Measurements from ENCODE around the gene RANBP10.

RANBP10 gene

DNA sequence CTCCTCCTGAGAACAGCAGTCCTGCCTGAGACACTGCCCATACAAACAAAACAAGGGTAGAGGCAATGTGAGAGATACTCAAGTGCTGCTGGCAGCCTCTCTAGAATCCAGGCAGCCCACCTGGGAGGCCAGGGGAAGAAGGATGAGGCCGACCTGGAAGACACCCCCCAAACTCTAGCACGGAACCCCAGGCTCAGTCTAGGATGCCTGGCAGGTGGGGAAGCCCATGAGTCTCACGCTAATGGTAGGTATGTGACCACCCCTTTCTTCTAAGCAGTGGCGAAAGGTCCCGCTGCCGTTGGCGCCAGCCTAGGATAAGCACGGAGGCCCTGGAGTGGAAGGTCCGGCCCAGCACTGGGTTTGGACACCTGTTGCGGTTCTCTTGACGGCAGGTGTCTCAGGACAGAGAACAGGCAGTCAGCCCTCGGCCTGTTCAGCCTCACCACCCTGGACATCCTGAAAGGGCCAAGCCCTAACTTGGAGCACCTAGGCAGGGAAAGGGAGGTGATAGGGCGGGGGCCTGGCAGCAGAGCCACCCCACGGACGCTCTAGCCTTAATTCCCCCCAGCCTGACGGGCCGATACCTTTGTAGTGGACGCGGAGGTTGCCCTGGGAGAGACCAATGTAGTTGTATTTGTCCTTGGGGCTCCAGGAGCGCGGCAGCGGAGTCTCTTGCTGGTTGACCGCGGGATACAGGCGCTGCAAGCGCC, 487 bp downstream of the RANBP10 start:
- TF ChIP-seq GATA1 (IDR thresholded peaks at IDR 0.05; ENCODE audit: low read depth, low read length) (no peak), POLR2A (IDR thresholded peaks at IDR 0.05; ENCODE audit: low read length) (no peak)
- peak in 1 of 2 experiments; percentile 59 for DNase-seq

DNA sequence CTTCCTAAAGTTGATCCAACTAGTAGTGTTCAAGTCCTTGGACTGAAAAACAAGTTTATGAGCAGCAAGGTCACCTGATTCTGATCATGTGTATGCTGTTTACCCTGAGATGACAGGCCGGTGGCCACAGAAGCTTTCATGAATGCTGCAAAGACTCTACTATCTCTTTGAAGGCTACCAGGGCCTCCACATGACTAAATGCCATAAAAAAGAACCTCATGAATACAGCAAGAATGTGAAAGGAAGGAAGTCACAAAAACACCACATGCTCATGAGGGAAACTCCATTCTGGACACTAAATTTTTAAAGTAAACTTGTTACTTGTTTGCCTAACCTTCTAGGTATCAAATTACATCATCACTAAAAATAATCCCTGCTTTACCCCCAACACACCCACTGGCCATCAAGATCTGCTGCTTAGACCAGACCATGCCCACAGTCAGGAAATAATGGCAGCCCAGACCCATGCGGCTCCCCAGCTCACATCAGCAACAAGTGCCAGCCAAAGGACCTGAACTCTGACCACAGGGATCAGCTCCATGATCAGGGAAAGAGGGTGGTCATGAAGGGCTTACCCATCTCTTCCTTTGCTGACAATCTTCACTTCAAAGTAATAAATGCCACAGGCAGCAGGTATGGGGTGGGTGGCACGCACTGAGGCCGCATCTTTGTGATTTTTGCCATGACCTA, 1.4 kb downstream of the RANBP10 start:
- TF ChIP-seq POLR2A (IDR thresholded peaks at IDR 0.05; ENCODE audit: low read length) (no peak), GATA1 (IDR thresholded peaks at IDR 0.05; ENCODE audit: low read depth, low read length) (no peak)
- DNase-seq = no peak

GRCh38 chr16:67803894-67804293, 2.5 kb downstream of the RANBP10 start:
- TF ChIP-seq POLR2A (IDR thresholded peaks at IDR 0.05; ENCODE audit: low read length) (no peak), GATA1 (IDR thresholded peaks at IDR 0.05; ENCODE audit: low read depth, low read length) (no peak)
- no peak for DNase-seq

DNA sequence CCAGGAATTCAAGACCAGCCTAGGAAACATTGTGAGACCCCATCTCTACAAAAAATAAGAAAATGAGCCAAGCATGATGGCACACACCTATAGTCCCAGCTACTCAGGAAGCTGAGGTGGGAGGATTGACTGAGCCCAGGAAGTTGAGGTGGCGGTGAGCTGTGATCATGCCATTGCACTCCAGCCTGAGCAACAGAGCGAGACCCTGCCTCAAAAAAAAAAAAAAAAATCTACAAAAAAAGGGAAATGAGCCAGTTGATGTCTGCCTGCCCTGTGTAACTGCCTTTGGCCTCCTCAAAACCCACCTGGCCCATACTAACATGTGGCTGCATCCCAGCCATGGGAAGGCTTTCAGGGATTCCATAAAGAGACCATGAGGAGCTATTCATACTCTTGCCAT, 4.5 kb downstream of the RANBP10 start:
- TF ChIP-seq GATA1 (IDR thresholded peaks at IDR 0.05; ENCODE audit: low read depth, low read length) (no peak), POLR2A (IDR thresholded peaks at IDR 0.05; ENCODE audit: low read length) (no peak)
- no peak for DNase-seq

DNA sequence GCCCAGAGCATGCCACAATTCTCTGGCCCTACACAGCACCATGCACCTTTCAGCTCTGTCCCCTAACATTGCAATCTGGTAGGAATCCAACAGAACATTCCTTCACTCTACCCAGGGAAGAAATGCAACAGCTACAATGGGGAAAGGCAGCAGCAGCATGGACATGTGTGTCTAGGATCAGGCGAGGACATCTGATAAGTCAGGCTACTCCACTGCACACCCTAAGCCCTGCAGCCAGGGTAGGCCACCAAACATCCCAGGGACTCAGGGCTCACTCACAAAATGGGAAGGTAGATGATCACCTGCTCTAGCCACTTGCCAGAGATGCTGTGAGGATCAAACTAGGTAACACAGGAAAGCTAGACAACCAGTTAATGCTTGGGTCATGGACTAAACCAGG, 5.1 kb downstream of the RANBP10 start:
- TF ChIP-seq GATA1 (IDR thresholded peaks at IDR 0.05; ENCODE audit: low read depth, low read length) = no peak
- no peak for TF ChIP-seq POLR2A (IDR thresholded peaks at IDR 0.05; ENCODE audit: low read length)
- peak; percentile 69 to 70 for DNase-seq

GRCh38 chr16:67800338-67800926, 5.9 kb downstream of the RANBP10 start:
- peak; percentile 92 to 93 for DNase-seq
- peak; percentile 87 for TF ChIP-seq POLR2A (IDR thresholded peaks at IDR 0.05; ENCODE audit: low read length)
- TF ChIP-seq GATA1 (IDR thresholded peaks at IDR 0.05; ENCODE audit: low read depth, low read length) = no peak

GRCh38 chr16:67796099-67796718, 10.2 kb downstream of the RANBP10 start:
- TF ChIP-seq GATA1 (IDR thresholded peaks at IDR 0.05; ENCODE audit: low read depth, low read length) (no peak), POLR2A (IDR thresholded peaks at IDR 0.05; ENCODE audit: low read length) (no peak)
- DNase-seq = peak; percentile 80 to 81

GRCh38 chr16:67790071-67790470, 16.3 kb downstream of the RANBP10 start:
- TF ChIP-seq POLR2A (IDR thresholded peaks at IDR 0.05; ENCODE audit: low read length) = no peak
- no peak for TF ChIP-seq GATA1 (IDR thresholded peaks at IDR 0.05; ENCODE audit: low read depth, low read length)
- no peak for DNase-seq

DNA sequence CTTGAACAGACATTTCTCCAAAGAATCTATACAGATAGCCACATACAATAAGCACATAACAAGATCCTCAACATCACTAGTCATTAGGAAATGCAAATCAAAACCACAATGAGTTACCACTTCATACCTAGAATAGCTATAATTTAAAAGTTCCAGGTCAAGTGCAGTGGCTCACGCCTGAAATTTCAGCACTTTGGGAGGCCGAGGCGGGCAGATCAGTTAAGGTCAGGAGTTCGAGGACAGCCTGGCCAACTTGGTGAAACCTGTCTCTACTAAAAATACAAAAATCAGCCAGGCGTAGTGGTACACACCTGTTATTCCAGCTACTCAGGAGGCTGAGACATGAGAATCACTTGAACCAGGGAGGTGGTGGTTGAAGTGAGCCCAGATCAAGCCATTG, 19.9 kb downstream of the RANBP10 start:
- TF ChIP-seq POLR2A (IDR thresholded peaks at IDR 0.05; ENCODE audit: low read length) = no peak
- TF ChIP-seq GATA1 (IDR thresholded peaks at IDR 0.05; ENCODE audit: low read depth, low read length) = no peak
- no peak for DNase-seq

- TF ChIP-seq POLR2A (IDR thresholded peaks at IDR 0.05; ENCODE audit: low read length) = no peak
- no peak for TF ChIP-seq GATA1 (IDR thresholded peaks at IDR 0.05; ENCODE audit: low read depth, low read length)
- no peak for DNase-seq
Measured at GRCh38 chr16:67783353-67783725, 23.0 kb downstream of the RANBP10 start.

DNA sequence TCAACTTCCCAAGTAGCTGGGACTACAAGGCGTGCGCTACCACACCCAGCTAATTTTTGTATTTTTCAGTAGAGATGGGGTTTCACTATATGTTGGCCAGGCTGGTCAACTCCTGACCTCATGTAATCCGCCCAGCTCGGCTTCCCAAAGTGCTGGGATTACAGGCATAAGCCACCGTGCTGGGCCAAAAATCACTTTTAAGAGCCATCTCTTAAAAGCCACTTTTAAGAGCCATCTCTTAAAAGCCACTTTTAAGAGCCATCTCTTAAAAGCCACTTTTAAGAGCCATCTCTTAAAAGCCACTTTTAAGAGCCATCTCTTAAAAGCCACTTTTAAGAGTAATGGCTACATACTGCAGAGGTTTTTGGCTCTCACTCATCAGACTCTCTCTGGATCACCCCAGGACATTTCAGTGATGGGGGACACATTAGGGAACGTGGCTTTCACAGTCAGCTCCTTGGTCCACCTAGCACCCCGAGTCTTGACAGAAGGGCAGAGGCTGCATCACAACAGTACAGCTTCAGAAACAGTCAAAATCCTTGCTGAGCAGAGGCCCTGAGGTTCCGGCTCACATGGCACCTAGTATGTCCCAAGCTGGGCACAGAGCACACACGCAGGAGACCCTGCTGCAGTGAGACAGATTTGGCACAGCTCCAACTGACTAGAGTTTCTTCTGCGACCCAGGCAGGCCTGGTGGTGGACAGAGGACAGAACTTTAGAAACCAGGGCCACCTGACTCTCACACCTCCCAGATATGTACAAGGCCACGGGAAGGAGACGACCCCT, 23.6 kb downstream of the RANBP10 start:
- DNase-seq = no peak
- no peak for TF ChIP-seq POLR2A (IDR thresholded peaks at IDR 0.05; ENCODE audit: low read length)
- TF ChIP-seq GATA1 (IDR thresholded peaks at IDR 0.05; ENCODE audit: low read depth, low read length) = no peak

DNA sequence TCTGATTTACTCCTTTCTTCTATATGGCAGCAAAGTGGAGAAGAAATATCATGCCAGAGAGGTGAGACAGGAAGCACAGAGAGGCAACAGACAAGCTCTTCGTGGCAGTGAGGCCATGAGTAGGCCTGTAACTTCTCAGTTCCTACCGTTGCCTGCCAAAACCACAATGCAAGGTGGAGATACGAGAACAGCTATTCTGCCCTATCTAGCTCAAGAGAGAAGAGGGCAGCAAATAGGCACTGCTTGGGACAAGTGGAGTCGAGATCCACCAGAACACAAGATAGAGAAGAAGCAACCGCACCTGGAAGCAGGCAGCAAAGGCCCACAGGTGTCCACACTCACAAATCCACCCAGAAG, 24.8 kb downstream of the RANBP10 start:
- DNase-seq = peak; percentile 39 to 66
- TF ChIP-seq GATA1 (IDR thresholded peaks at IDR 0.05; ENCODE audit: low read depth, low read length) (no peak), POLR2A (IDR thresholded peaks at IDR 0.05; ENCODE audit: low read length) (no peak)

DNA sequence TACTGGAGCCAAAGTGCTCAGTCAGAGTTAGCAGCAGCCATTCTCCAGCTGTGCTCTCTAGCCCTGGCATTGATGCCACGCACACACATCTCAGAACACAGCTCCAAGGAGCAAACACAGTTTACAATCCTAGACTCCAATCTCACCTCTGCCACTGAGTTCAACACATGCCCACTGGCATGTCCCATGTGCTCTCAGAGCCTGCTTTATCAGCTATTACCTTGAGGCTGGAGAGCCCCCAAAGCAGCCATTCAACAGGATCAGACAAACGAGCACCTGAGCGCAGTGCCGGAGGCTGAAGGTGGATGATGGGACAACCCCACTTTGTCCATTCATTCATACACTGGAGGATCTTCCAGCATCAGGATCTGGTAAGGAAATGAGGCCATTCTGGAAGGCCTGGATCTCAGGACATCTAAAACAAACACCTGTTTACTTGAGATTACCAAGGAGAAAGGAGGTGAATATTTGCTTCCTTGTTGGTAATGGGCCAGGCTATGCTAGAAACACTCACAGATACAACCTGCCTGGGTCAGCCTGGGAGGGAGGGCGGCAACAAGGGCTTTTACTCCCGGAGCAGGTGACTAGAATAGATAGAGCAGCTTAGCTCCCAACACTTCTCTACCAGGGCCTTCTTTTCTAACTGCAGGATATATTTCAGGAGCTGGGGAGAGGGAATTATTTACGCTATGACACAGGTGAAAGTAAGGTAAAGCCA, 25.4 kb downstream of the RANBP10 start:
- TF ChIP-seq GATA1 (IDR thresholded peaks at IDR 0.05; ENCODE audit: low read depth, low read length) = no peak
- no peak for TF ChIP-seq POLR2A (IDR thresholded peaks at IDR 0.05; ENCODE audit: low read length)
- DNase-seq = peak; percentile 48 to 69
